ENCODE measurements around the gene BEND2.

- TF ChIP-seq CTCF (IDR thresholded peaks at IDR 0.05) = no peak
- no peak for TF ChIP-seq POLR2A (IDR thresholded peaks at IDR 0.05)
Observed at GRCh38 chrX:18160369-18160768, 60.3 kb downstream of the BEND2 start.
